HG02884 (cell line): ENCODE measurements around the gene DLGAP4.
"Not testable (repeated sequence)": the region's sequence is repeated elsewhere in the genome, so short reads cannot be mapped to it uniquely, and the experiment has no call there.

Source experiments
- ATAC-seq: cut with Tn5 transposase; IDR thresholded peaks from one replicate; pipeline ENCODE4 v1.9.1; 2021; ENCODE audit warnings: mild to moderate bottlenecking, moderate library complexity; ENCODE audit not compliant: unreplicated experiment

The DLGAP4 gene

DNA sequence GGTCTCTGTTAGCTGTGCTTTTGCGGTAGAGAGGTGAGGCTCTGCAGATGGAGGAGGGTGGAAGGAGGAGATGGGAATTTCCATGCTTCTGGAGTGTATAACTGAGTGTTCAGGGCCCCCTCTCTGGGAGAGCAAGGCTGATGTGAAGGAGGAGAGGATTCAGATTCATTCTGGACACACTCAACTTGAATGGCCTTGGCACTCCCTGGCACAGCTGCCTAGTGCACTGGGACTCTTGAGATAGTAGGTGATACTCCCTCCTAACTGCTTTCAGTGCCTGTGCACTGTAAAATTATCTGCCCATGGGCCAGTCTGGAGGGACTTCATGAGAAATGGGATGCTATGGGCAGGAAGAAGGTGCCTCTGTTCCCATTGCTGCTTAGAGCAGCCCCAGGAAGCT, 180.9 kb downstream of the DLGAP4 start:
- ATAC-seq: no peak

DNA sequence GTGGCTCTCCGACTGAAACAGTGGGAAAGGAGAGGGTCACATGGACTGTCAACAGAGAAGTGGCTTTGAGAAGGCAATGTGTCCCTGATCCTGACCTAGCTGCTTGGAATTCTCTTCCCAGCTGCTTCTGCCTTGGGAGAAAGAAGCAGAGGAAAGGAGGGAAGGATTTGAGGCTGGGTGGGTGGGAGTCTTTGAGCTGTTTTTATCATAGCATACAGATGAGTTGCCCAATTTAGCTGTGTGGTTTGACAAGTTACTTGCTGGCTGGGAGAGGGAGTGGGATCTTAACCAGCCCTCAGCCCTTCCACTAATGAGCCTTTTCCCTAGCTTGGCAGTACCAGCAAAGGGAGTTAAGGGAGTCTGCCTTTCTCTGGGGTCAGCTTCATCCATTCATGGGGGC, 184.1 kb downstream of the DLGAP4 start:
- no peak for ATAC-seq

DNA sequence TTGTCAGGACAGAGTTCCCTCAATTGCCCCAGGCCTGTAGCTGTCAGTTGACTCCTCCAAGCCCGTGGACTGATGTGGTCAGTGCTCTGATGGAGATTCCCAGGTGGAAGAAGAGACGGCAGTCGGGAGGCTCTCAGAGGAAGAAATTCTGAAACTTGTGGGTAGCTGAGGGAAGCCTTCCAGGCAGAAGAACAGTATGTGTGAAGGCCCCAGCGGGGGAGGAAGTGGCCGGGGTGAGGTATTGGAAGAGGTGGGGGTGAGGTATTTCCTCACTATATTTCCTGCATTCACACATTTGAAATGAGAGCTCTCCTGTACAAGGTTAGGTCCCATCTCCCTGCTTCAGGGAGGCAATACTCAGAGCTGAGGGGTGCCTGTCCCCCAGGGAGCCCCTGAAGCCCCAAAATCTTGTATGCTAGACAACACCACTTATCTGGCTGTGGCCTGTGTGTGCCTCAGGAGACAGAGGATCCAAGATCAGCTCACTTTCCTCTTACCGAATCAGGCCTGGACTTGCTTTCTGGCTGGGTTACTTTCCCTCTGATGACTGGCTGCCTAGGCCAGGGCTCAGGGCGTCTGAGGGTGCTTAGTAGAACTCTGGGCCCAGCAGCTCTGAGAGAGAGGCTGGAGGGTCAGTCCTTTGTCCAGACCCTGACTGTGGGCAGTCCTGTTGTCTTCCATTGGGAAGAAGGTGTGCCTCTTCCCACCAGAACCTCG, 185.9 kb downstream of the DLGAP4 start:
- no peak for ATAC-seq

DNA sequence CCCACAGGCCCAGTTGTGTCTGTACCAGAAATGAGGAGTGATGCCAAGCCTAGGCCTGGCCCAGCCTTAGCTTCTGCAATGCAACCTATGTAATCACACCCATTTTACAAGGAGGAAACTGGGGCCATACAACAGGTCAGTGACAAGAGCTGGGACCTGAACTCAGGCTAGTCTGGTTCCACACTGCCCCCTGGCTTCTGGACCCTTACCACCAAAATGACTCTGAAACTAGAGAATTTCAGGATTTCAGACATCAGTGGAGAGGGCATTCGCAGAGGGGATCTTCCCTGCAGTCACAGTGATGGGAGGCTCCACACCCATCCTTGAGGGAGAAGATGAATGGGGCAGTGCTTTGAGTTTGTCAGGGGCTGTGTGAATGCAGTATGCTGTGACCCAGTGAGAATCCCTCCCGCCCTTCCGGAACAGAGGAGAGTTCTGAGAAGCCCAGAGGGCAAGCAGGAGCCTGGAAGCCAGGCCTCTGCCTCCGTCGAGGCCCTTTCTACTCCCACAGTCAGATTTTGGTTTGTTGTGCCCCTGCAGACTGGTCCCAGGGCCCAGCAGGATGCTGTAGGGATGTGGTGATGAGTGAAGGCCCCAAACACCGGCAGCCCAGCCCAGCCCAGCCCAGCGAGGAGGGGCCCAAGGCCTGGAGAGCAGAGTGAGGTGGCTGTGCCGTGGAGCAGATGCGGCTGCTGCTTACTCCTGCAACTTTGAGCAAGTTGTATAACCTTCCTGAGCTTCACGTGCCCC, 187.1 kb downstream of the DLGAP4 start:
- no peak for ATAC-seq

DNA sequence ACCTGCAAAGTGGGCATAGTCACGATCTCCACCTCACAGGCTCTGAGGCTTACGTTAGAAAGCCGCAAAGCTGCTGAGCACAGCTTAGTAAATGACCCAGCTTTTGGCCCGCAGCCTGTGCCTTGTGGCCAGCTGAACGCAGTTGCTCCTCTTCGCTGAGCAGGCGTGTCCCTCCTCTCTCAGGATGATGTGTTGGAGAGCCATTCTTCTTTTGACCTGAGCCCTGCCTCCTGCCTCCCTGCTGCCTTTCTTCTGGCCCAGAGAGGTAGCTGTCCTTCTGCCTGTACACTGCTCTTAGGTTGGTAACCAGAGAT, 187.6 kb downstream of the DLGAP4 start:
- no peak for ATAC-seq

DNA sequence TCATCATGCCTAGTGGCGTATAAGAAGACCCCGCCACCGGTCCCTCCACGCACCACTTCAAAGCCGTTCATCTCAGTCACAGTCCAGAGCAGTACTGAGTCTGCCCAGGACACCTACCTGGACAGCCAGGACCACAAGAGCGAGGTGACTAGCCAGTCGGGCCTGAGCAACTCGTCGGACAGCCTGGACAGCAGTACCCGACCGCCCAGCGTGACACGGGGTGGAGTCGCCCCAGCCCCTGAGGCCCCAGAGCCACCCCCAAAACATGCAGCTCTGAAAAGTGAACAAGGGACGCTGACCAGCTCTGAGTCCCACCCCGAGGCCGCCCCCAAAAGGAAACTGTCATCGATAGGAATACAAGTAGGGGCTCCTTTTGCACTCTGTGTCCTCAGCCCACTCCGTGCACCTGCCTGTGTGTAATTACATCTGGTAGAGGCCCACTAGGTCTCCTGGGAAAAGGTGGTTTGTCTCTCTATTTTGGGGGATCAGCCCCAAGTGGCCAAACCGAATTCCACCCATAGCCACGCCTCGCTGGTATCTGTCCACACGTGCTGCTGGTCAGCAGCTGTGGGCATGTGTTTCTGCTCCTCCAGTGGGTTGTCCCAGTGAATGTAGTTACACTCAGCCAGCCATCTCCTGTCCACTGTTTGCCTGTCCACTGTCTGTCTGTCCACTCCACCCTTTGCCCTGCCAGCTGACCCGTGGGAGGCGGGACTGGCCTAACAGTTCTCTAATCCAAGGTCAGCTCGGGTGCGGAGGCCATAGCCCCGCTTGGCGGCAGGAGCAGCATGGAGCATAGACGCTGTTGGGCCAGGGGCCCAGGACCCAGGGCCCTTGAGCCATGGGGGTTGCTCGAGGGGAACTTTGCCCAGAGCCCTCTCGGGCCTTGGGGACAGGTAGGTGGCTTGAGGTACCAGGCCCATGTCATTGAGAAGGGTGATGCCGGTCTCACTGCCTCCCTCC, 190.8 kb downstream of the DLGAP4 start:
- ATAC-seq: no peak

DNA sequence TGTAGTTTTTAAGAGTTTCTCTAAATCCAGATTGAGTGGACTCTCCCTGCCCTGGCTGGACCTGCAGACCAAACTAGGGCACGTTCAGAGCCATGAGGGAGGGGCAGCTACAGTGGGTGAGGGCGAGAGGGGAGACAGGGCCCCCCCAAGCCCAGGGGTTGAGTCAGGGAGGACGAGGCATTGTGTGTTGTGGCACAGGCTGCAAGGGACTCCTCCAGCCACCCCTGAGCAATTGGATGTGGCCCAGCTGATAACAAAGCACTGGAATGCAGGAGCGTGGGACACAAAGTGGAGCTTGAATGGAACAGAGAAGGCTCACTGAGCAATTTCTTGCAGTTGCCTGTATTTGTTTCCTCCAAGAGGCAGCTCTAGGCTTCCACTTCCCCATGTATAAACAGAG, 191.7 kb downstream of the DLGAP4 start:
- no peak for ATAC-seq

DNA sequence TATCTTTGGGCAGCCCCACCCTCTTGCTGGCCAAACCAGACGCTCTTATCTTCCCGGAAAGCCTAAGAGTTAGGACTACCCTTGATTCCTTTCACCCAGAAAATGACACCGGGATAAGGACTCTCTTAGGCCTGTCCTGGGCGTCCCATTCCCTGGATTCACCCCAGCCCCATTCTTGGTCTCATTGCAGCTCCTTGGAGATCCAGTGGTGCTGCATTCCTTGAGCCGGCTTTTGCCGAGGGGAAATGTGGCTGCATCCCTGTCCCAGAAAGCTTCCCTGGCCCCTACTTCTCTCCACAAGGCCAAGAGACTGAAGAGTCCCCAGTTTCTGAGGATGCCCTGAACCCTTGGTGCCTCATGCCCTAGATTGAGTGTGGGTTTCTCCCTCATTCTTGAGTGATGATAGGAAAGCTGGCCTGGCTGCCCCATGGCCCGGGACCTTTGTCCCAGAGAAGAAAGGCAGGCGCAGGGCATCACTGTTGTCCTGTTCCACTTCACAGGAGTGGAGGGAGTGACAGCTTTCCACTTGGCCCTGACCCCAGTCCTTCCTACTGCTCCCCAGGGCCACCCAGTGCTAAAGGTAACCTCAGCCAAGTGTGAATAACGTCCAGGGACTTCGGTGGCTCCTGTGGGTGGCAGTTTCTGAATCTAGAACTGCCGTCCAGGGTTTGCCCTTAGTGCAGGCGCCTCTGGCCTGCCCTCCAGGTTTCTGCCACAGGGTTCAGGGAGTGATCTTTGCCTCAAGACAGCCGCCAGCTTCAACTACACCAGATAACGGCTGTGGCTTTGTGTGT, 192.4 kb downstream of the DLGAP4 start:
- no peak for ATAC-seq

DNA sequence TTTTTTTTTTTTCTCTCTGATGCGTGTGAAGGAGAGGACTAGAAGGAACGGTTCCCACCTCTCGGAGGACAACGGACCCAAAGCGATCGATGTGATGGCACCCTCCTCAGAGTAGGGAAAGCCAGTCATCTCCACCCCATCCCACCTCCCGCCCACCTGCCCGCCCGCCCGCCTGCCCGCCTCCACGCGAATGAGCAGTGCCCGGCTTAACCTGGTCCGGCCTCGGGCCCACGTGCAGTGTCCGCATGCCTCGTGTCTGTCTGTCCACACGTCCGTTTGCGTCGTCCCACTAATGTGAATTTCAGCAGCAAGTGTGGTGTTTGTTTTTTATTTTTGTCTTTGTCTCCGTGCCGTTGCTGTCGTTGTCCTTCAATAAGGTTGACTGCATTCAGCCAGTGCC, 193.1 kb downstream of the DLGAP4 start:
- no peak for ATAC-seq

DNA sequence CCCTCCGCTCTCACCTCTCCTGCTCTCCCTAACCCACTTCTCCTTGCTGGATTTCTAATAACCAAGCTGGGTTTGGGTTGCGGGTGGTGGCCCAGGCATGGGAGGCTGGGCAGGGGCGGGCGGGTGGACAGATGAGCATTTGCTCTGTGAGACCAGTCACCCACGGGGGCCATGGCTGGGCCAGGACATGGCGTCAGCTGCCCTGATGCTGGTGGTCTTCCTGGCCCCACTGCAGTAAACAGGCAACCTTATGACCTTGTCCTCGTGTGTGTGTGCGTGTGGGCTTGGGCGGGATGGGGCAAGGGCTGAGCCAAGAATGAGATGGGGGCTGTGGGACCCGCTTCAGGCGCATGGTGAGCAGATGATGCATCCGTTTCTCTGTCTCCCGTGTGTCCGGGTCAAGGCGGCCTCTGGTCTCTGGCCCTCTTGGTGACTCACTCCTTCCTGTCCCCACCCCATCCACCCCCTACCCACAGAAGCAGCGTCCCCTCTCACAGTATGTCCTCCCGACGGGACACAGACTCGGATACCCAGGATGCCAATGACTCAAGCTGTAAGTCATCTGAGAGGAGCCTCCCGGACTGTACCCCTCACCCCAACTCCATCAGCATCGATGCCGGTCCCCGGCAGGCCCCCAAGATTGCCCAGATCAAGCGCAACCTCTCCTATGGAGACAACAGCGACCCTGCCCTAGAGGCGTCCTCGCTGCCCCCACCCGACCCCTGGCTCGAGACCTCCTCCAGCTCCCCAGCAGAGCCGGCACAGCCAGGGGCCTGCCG, 193.8 kb downstream of the DLGAP4 start:
- ATAC-seq: no peak

DNA sequence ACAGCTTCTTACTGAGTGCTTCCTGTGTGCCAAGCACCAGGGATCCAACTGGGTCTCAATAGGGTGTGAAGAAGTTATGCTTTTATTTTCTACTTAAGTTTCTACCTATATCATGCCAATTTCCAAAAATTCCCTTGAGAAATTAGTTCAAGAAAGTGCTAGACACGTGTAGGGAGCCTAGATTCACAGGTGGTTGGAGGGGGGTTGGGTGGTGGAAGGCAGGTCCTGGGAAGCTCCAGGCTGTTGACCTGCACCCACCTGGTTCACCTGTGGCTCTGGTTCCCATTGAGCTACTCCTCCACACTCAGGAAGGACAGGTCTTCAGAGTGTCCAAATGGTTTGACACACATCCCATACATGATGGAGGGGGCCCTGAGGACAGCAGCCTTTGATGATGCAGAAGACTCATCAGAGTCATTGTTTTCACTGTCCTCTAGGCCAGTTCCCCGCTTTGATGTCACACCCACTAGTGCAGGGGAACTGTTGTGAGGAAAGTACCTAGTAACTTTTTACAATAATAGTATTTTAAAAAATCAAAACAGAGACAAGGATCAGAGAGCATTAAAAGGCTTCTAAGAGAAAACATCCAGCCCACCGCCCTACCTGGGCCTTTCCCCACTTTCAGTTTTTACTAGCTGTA, 195.3 kb downstream of the DLGAP4 start:
- ATAC-seq: no peak

DNA sequence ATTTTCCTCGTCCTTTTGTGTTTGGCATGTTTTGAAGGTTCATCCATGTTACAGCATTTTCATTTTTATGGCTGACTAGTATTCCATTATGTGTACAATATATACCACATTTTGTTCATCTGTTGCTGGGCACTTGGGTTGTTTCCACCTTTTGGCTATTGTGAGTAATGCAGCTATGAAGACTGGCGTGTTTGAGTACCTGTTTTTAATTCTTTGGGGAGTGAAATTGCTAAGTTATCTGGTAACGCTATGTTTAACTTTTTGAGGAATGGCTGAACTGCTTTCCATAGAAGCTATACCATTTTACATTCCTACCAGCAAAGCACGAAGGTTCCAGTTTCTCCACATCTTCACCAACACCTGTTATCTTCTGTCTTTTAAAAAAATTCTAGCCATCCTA, 198.2 kb downstream of the DLGAP4 start:
- no peak for ATAC-seq

DNA sequence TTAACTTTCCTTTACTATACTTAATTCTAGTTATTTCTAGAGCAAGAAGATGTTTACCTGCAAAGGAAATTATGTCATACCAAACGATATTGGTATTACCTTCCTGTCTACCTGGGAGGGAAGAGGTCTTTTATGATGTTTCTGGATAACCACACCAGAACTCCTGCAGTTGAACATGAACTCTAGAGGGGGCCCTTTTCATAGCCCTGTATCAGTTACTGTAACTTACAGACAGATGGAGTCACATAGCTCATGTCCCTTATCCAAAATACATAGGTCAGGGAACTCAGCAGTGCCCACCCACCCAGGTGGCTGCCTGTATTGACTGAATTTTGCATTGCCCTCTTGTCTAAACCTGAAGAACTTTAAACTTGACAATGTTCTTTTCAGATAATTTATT, 200.1 kb downstream of the DLGAP4 start:
- no peak for ATAC-seq

DNA sequence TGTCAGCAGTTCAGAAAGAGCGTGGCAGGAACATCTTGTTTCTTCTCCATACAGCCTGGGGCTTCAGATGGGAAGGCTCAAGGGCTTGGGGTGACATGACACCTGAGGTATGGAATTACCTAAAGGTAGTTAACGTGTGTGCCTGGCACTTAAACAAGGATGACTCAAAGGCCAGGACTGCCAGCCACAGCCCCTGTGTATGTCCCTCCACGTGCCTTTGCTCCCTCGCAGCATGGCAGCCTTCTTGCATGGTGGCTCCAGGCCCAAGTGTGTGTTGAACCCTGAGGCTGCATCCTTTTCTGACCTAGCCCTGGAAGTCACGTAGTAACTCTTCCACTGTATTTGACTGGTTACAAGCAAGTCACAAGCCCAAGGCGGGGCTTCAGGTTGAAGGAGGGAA, 201.6 kb downstream of the DLGAP4 start:
- ATAC-seq: no peak

DNA sequence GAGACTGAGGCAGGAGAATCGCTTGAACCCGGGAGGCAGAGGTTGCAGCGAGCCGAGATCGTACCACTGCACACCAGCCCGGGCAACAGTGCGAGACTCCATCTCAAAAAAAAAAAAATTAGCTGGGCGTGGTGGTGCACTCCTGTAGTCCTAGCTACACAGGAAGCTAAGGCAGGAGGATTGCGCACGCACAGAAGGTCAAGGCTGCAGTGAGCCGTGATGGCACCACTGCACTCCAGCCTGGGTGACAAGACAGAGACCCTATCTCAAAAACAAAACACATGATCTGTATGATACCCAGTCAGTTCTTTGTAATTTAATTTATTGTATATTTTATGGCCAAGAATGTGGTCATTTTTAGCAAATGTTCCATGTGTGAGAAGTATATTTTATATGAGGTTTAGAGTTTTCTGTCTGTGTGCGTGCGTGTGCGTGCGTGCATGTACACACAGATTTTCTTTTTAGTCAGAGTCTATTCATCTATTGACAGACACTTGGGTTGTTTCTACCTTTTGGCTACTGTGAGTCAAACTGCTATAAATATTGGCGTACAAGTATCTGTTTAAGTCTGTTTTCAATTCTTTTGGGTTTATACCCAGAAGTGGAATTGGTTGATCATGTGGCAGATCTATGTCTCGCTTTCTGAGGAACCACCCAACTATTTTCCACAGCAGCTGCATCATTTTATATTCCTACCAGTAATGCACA, 213.0 kb downstream of the DLGAP4 start:
- no peak for ATAC-seq

DNA sequence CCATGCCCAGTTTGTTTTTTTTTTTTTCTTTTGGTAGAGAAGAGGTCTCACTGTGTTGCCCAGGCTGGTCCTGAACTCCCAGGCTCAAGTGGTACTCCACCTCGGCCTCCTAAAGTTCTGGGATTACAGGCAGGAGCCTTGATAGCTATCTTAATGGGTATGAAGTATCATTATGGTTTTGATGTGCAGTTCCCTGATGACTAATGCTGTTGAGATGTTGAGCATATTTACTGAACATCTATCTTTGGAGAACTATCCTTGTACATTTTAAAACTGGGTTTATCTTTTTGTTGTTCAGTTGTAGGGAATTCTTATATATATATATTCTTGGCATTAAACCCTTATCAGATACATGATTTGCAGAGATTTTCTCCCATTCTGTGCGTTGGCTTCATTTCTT, 213.8 kb downstream of the DLGAP4 start:
- ATAC-seq: no peak

DNA sequence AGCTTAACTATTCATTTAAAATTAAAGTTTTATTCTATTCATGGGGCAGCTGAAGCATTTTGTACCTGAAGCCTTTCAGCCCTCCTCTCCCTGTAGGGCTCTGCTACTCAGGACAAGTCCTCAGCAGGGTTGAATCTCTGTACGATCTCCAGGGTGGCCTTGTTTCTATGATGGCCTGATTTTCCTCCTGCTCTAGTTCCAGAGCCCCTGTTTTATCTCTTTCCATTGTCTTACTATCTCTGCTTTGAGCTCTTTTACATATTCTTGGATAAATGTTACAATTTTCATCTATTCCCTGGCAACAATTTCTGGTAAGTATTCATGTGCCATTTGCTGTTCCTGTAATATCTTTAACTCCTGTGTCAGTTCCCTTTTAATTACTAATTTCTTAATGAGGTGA, 215.4 kb downstream of the DLGAP4 start:
- no peak for ATAC-seq

DNA sequence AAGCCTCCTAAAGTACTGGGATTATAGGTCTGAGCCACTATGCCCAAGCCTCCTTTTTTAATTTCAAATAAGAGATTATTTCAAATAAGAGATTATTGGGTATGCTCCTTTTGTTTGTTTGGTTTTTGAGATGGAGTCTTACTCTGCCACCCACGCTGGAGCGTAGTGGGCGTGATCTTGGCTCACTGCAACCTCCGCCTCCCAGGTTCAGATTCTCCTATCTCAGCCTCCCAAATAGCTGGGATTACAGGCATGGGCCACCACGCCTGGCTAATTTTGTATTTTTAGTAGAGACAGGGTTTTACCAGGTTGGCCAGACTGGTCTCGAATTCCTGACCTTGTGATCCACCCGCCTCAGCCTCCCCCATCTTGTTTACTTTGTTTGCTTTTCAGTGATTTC, 216.3 kb downstream of the DLGAP4 start:
- not testable (repeated sequence) for ATAC-seq

DNA sequence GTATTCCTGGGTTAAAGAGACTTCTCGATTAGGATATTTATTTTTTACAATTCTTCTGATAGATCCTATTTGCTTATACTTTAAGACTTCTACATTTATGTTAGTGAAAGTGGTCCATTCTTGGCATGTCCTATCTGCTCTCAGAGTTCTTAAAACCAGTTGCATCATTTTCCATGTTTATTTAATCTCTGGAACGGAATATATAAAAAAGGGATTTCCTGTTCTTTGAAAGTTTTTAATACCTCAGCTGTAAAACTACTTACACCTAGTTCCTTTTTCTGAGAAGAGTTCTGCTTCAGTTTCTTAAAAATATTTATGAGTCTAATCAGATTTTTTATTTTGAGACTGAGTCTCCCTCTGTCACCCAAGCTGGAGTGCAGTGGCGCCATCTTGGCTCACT, 217.2 kb downstream of the DLGAP4 start:
- ATAC-seq: no peak
